ENCODE results near the gene ASL.

- TF ChIP-seq SREBF1 (IDR thresholded peaks at IDR 0.05; ENCODE audit: low read length) = no peak
- peak in 2 of 3 experiments; percentile 8 to 26; a peak in 1 of 6 replicates for TF ChIP-seq CTCF (IDR thresholded peaks at IDR 0.05 in 2 of 3, conservative IDR thresholded peaks at IDR 0.05 in 1 of 3; ENCODE audit: control insufficient read depth in 2 of 3, extremely low read depth in 1 of 3, insufficient read depth in 1 of 3, low read depth in 3 of 3, low read length in 3 of 3)
- TF ChIP-seq EP300 (IDR thresholded peaks at IDR 0.05; ENCODE audit: borderline replicate concordance in 1 of 2, control insufficient read depth in 1 of 2, low read depth in 2 of 2, low read length in 2 of 2) = no peak
- TF ChIP-seq EZH2 (IDR thresholded peaks at IDR 0.05; ENCODE audit: borderline replicate concordance, control insufficient read depth, low read depth, low read length) = no peak
- TF ChIP-seq USF2 (IDR thresholded peaks at IDR 0.05; ENCODE audit: borderline replicate concordance, low read depth, low read length) = no peak
- peak; percentile 68 for TF ChIP-seq PKNOX1 (IDR thresholded peaks at IDR 0.05)
- TF ChIP-seq RAD21 (IDR thresholded peaks at IDR 0.05; ENCODE audit: insufficient read depth, low read depth, low read length) = no peak
Measured at GRCh38 chr7:66114743-66115649, 39.4 kb downstream of the ASL start, which contains the start of gene CRCP.

Measured in GM12878 (cell line).